C4-2B (cell line): ENCODE measurements around the gene CRACDL.

Source experiments
- CTCF ChIP-seq: fragments of 450-650 bp; conservative IDR thresholded peaks from 2 replicates; pipeline ENCODE4 v1.5.1; 2017; ENCODE audit warnings: mild to moderate bottlenecking
- ZFX ChIP-seq: fragments of 450-650 bp; IDR thresholded peaks from 2 replicates; pipeline ENCODE4 v1.6.1; 2017

GRCh38 chr2:98763209-98763951, 172.6 kb downstream of the CRACDL start:
- TF ChIP-seq CTCF (no peak), ZFX (no peak)
